Measurements from ENCODE around the gene TCTA. TPM values are rescaled to one million over a fixed set of nuclear protein-coding genes. Genes with fewer than 3 reads are reported as not detected.

The TCTA gene
- polyA plus RNA-seq, 1 donor (not counting 4 experiments of a cell fraction or from before 2014, with no cell fraction given): 16.5 TPM

DNA sequence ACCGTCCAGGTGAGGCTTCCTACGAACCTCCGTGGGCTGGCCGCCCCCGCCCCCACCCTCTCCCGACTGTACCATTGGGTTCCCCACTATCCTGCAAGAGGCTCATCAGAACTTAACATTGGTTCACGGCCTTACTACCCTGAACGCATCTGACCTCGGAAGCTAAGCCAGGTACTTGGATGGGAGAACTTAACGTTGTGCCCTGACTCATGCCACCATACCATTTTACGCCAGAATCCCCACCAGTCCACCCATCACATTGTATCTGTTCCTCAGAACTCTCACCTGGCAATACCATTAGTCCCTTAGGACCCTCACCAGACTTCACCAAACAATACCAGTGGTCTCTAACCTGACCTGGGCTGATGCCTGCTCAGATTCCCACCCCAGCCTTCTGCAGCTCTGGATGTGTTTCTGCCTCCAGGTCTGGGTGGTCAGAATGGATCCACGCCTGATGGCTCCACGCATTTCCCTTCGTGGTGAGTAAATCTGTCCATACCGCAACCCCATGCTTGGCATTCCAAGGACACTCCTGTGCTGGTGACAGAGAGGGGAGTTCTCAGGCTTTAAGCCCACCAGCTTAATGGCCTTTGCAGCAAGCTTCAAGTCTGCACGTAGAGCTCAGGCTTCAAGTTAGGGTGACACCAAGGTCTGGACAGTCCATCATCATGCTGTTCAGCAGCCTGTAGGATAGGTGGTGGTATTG, 562 bp downstream of the TCTA start:
- DNase-seq (ENCODE audit: low read depth, low spot score): no peak
- Histone ChIP-seq H3K9me1 (ENCODE audit: control insufficient read depth, extremely low read depth, insufficient read depth, low read length) (peaks cover 2% of the 10 kb centered on the region), H3K9ac (ENCODE audit: control insufficient read depth, extremely low read depth, insufficient read depth, low read length) (peak overlapping the region; percentile 92), H3K4me1 (ENCODE audit: control insufficient read depth, extremely low read depth, insufficient read depth, low read length) (peaks cover 23% of the 10 kb centered on the region), H3K27me3 (ENCODE audit: control insufficient read depth, extremely low read depth, insufficient read depth, low read length) (no peaks in the 10 kb centered on the region), H3K79me2 (ENCODE audit: control insufficient read depth, insufficient read depth, low read length) (peaks cover 54% of the 10 kb centered on the region), H3K4me3 (ENCODE audit: control insufficient read depth in 2 of 3, extremely low read depth in 1 of 3, insufficient read depth in 2 of 3, low read depth in 1 of 3, low read length in 3 of 3) (peak overlapping the region; percentile 63 to 84 (median 82)), H3K36me3 (ENCODE audit: control insufficient read depth in 2 of 2, extremely low read depth in 1 of 2, insufficient read depth in 2 of 2, low read length in 2 of 2) (peaks cover 18% of the 10 kb centered on the region in 2 experiments), H3K4me2 (ENCODE audit: control insufficient read depth, extremely low read depth, insufficient read depth, low read depth, low read length) (peak overlapping the region; percentile 84), H4K20me1 (ENCODE audit: control insufficient read depth, extremely low read depth, insufficient read depth, low read length) (peaks cover 18% of the 10 kb centered on the region), H3K9me3 (ENCODE audit: control insufficient read depth, low read depth, low read length) (no peaks in the 10 kb centered on the region), H3K27ac (ENCODE audit: control insufficient read depth, insufficient read depth, low read length) (peak overlapping the region; percentile 83), H2AFZ (ENCODE audit: control insufficient read depth, low read length) (peak overlapping the region; percentile 70)
- FAIRE-seq: peak; percentile 41
- TF ChIP-seq, protein P1, sequence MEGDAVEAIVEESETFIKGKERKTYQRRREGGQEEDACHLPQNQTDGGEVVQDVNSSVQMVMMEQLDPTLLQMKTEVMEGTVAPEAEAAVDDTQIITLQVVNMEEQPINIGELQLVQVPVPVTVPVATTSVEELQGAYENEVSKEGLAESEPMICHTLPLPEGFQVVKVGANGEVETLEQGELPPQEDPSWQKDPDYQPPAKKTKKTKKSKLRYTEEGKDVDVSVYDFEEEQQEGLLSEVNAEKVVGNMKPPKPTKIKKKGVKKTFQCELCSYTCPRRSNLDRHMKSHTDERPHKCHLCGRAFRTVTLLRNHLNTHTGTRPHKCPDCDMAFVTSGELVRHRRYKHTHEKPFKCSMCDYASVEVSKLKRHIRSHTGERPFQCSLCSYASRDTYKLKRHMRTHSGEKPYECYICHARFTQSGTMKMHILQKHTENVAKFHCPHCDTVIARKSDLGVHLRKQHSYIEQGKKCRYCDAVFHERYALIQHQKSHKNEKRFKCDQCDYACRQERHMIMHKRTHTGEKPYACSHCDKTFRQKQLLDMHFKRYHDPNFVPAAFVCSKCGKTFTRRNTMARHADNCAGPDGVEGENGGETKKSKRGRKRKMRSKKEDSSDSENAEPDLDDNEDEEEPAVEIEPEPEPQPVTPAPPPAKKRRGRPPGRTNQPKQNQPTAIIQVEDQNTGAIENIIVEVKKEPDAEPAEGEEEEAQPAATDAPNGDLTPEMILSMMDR (optimal IDR thresholded peaks at IDR 0.05 in 1 of 3, IDR thresholded peaks at IDR 0.05 in 1 of 3, conservative IDR thresholded peaks at IDR 0.05 in 1 of 3; ENCODE audit: extremely low read depth in 1 of 3, insufficient read depth in 2 of 3, low read length in 3 of 3): no peak
- no peak for TF ChIP-seq EZH2 (IDR thresholded peaks at IDR 0.05; ENCODE audit: low read length)
- dilution Hi-C loops (cut with MboI; ENCODE audit: extremely low pct_ligation_motif_present, low sequenced_read_pairs): no loop called here

DNA sequence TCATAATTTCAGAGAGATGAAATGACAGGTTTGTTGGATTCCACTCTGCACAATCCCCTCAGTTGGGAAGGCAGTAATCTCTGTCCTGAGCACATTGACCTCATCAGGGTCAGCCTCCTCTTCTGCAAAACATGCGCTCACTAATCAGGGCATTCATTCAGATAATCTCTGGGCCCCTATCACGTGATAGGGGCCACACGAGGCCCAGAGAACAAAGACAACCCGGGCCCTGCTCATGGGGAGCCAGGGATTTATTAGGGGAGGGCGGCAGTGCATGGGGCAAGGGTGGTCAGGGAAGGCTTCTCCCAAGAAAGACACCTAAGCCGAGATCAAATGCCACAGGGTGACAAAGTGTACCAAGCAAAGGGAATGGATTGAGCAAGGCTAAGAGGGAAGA, 1.1 kb downstream of the TCTA start:
- Histone ChIP-seq H3K4me2 (ENCODE audit: control insufficient read depth, extremely low read depth, insufficient read depth, low read depth, low read length) (peak overlapping the region; percentile 84), H3K9me1 (ENCODE audit: control insufficient read depth, extremely low read depth, insufficient read depth, low read length) (peaks cover 2% of the 10 kb centered on the region), H3K9ac (ENCODE audit: control insufficient read depth, extremely low read depth, insufficient read depth, low read length) (no peak overlapping the region), H3K4me1 (ENCODE audit: control insufficient read depth, extremely low read depth, insufficient read depth, low read length) (peaks cover 23% of the 10 kb centered on the region), H3K27me3 (ENCODE audit: control insufficient read depth, extremely low read depth, insufficient read depth, low read length) (no peaks in the 10 kb centered on the region), H3K36me3 (ENCODE audit: control insufficient read depth in 2 of 2, extremely low read depth in 1 of 2, insufficient read depth in 2 of 2, low read length in 2 of 2) (peaks cover 18% of the 10 kb centered on the region in 2 experiments), H3K9me3 (ENCODE audit: control insufficient read depth, low read depth, low read length) (no peaks in the 10 kb centered on the region), H2AFZ (ENCODE audit: control insufficient read depth, low read length) (no peak overlapping the region), H3K4me3 (ENCODE audit: control insufficient read depth in 2 of 3, extremely low read depth in 1 of 3, insufficient read depth in 2 of 3, low read depth in 1 of 3, low read length in 3 of 3) (peak overlapping the region; percentile 63 to 84 (median 82)), H3K27ac (ENCODE audit: control insufficient read depth, insufficient read depth, low read length) (no peak overlapping the region), H3K79me2 (ENCODE audit: control insufficient read depth, insufficient read depth, low read length) (peaks cover 49% of the 10 kb centered on the region), H4K20me1 (ENCODE audit: control insufficient read depth, extremely low read depth, insufficient read depth, low read length) (peaks cover 17% of the 10 kb centered on the region)
- dilution Hi-C loops (cut with MboI; ENCODE audit: extremely low pct_ligation_motif_present, low sequenced_read_pairs): no loop called here
- no peak for TF ChIP-seq EZH2 (IDR thresholded peaks at IDR 0.05; ENCODE audit: low read length)
- TF ChIP-seq, protein P1 (optimal IDR thresholded peaks at IDR 0.05 in 1 of 3, IDR thresholded peaks at IDR 0.05 in 1 of 3, conservative IDR thresholded peaks at IDR 0.05 in 1 of 3; ENCODE audit: extremely low read depth in 1 of 3, insufficient read depth in 2 of 3, low read length in 3 of 3): no peak
- no peak for DNase-seq (ENCODE audit: low read depth, low spot score)
- FAIRE-seq: no peak

Data from keratinocyte (primary cell).